HG03442 (cell line): ENCODE data around the gene CASP8AP2.
"Not testable (repeated sequence)": the region's sequence is repeated elsewhere in the genome, so short reads cannot be mapped to it uniquely, and the experiment has no call there.

Experiments used
- ATAC-seq: cut with Tn5 transposase; IDR thresholded peaks from one replicate; pipeline ENCODE4 v1.9.1; 2021; ENCODE audit warnings: mild to moderate bottlenecking, moderate library complexity; ENCODE audit not compliant: unreplicated experiment

Gene CASP8AP2

DNA sequence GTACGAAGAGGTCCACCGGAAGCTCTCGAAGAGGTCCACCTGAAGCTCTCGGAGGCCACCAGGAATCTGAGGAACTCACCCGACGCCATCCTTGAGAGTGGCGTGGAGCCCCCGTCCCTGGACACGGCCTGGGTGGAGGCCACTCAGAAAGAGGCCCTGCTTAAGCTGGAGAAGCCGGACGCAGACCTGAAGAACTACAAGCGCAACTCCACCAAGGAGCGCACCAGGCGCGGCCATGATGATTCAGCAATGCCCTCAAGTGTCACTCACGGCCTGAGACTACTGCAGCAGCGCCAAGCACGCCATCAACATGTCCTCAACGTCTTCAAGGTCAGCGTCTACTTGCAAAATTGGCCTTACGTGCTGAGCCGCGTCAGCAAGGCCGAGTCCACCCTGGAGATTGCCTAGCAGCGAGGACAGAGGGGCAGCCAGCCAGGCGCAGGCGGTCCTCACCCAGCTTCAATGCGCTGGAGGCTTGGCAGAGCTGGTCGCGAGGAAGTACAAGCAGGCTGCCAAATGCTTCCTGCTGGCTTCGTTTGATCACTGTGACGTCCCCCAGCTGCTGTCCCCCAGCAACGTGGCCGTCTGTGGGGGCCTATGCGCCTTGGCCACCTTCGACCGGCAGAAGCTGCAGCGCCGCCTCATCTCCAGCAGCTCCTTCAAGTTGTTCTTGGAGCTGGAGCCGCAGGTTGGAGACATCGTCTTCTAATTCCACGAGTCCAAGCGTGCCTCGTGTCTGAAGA is 56.9 kb downstream of the CASP8AP2 start:
- no peak for ATAC-seq

DNA sequence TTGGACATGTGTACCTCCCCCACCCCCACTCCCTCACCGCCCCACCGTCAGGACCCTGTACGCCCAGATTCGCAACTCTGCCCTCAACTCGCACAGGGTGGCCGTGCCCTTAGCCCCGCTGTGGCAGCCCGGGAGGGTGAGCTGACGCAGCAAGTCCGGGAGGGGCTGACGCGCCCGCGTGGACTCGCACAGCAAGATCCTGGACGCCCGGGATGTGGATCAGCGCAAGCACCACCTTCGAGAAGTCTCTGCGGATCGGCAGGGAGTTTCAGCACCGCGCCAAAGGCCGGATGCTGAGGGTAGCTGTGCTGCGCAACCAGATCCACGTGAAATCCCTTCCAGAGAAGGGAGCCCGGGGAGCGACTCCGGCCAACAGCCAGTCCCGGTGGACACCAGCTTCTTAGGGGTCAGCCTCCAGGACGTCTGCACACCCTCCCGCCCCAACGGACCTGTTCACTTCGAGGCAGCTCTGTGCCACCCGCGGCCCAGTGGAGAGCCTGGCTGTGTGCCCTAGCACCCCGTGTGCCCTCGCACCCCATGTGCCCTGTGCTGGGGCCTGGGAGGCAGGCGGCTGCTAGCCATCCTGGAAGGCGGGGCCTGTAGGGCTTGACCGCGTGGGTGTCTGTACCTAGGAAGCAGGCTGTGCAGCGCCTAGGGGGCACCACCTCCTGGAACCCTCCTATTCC is 57.9 kb downstream of the CASP8AP2 start:
- no peak for ATAC-seq

DNA sequence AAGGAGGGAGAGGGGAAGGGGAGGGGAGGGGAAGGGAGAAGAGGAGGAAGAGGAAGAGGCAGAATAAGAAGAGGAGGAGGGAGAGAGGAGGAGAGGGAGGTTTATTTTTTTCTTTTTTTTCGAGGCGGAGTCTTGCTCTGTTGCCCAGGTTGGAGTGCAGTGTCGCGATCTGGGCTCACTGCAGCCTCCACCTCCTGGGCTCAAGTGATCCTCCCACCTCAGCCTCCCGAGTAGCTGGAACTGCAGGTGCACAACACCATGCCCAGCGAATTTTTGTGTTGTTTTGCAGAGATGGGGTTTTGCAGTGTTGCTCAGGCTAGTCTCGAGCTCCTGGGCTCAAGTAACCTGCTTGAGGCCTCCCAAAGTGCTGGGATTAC is 58.4 kb downstream of the CASP8AP2 start:
- no peak for ATAC-seq

DNA sequence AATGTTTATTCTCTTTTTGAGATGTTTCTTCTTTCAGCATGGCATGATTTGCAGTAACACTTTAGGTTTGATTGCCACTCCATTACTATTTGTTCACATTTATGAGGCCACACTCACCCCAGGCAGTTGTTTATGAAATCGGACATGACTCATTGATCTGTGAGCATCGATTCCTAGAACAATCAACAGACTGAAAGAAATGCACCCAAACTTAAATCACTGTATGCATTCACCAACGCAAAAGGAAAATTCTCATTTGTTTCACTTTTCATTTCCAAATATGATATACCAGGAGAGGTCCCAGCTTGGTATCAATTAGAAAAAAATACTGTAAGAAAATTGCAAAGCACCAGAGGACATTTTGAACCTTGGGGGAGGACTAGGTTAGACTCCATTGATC is 59.2 kb downstream of the CASP8AP2 start:
- ATAC-seq = no peak

DNA sequence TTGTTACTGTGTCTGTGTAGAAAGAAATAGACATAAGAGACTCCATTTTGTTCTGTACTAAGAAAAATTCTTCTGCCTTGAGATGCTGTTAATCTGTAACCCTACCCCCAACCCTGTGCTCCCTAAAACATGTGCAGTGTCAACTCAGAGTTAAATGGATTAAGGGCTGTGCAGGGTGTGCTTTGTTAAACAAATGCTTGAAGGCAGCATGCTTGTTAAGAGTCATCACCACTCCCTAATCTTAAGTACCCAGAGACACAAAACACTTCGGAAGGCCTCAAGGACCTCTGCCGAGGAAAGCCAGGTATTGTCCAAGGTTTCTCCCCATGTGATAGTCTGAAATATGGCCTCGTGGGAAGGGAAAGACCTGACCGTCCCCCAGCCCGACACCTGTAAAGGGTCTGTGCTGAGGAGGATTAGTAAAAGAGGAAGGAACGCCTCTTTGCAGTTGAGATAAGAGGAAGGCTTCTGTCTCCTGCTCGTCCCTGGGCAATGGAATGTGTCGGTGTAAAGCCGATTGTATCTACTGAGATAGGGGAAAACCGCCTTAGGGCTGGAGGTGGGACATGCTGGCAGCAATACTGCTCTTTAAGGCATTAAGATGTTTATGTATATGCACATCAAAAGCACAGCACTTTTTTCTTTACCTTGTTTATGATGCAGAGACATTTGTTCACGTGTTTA is 61.3 kb downstream of the CASP8AP2 start:
- not testable (repeated sequence) for ATAC-seq

DNA sequence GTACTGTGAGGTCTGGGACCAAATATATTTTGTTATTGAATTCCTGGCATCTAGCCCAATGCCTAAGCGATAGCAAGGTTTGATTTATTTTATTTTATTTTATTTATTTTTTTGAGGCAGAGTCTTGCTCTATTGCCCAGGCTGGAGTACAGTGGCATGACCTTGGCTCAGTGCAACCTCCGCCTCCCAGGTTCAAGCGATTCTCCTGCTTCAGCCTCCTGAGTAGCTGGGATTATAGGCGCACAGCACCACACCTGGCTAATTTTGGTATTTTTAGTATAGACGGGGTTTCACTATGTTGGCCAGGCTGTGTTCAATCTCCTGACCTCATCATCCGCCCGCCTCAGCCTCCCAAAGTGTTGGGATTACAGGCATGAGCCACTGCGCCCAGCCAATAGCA is 62.9 kb downstream of the CASP8AP2 start:
- not testable (repeated sequence) for ATAC-seq

DNA sequence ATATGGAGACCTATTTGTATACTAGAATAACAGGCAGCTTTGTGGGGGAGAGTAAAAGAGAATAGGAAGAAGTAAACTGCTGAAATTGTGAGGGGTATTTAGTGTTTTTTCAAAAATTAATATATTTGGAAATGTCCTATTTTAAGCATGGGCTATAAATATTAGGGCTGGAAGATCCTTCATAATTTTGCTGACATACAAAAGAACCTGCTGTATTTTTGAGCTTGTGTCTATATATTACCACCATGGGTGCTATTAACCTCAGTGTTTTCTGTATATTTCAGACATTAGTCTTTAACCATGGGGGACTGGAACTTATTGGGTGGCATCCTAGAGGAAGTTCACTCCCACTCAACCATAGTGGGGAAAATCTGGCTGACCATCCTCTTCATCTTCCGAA is 64.5 kb downstream of the CASP8AP2 start, which contains the start of gene GJA10:
Gene GJA10 (plus strand): TSS at position 301 of the 400 bp plus-strand sequence. CDS start 0 bp downstream, at position 301.
- no peak for ATAC-seq

DNA sequence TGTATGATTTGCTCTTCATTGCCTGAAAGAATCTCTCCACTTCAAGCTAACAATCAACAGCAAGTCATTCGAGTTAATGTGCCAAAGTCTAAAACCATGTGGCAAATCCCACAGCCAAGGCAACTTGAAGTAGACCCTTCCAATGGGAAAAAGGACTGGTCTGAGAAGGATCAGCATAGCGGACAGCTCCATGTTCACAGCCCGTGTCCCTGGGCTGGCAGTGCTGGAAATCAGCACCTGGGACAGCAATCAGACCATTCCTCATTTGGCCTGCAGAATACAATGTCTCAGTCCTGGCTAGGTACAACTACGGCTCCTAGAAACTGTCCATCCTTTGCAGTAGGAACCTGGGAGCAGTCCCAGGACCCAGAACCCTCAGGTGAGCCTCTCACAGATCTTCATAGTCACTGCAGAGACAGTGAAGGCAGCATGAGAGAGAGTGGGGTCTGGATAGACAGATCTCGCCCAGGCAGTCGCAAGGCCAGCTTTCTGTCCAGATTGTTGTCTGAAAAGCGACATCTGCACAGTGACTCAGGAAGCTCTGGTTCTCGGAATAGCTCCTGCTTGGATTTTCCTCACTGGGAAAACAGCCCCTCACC is 65.7 kb downstream of the CASP8AP2 start:
- ATAC-seq = no peak

DNA sequence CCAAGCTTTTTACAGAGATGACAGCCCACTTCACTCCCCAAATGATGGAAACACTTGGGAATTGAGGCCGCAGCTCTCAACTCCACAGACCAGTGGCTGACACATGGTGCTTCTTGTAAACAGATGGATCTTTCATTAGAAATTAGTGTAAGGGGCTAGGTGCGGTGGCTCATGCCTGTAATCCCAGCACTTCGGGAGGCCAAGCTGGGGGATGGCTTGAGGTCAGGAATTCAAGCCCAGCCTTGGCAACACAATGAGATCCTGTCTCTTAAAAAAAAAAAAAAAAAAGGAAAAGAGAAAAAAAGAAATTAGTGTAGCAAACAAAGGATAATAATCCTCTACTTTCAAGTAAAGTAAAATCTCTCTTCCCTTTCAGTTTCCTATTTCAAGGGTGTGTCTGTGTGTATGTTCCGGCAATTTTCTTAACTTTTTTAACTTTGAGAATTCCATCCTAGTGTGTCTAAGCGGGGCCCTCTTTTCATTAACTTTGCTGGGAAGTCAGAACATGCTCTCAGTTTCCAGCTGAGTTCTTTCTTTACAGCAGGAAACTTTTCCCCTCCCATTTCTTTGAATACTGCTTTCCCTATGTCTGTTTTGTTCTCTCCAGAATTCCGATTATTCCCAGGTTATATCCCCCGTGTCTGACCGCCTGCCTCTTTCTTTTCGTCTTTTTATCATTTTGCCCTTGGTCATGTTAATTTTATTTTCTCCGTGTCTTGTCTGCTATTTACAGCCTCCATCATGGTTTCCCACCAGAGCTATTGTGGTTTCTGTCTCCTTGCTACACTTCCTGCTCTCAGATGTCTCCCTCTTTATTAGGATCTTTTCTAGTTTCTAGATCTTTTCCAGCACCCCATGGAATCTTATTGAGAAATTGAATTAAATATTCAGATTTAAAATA is 80.6 kb downstream of the CASP8AP2 start:
- ATAC-seq = not testable (repeated sequence)

DNA sequence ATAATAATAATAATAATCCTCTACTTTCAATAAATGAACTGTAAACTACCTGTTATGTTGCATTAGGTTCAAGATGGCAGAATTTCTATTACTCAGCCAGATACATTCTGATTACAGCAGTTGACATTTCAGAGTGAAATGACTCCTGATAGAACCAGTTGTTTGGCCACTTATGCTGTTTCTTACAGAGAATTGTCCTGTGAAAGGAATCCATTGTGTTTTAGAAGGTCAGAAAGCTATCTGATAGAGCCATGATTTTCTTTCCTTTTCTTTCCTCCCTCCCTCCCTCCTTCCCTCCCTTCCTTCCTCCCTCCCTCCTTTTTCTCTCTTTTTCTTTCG is 81.2 kb downstream of the CASP8AP2 start:
- ATAC-seq = no peak

DNA sequence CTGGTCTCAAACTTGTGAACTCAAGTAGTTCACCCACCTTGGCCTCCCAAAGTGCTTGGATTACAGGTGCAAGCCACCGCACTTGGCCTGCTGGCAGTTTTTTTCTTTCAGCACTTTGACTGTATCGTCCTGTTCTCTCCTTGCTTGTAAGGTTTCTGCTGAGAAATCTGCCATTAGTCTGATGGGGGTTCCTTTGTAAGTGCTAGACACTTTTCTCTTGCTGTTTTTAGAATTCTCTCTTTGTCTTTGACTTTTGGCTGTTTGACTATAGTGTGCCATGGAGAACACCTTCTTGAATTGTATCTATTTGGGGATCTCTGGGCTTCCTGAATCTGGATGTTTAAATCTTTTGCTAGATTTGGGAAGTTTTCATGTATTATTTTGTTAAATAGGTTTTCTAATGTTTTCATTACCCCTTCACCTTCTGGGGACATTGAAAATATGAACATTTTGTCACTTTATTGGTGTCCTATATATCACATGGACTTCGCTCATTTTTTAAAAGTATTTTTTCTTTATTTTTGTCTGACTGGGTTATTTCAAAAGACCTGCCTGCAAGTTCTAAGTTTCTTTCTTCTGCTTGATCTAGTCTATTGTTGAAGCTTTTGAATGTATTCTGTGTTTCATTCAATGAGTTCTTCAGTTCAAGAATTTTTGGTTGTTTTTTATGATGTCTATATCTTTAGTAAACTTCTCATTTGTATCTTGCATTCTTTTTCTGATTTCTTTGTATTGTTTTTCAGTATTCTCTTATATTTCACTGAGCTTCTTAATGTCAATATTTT is 86.6 kb downstream of the CASP8AP2 start:
- no peak for ATAC-seq

DNA sequence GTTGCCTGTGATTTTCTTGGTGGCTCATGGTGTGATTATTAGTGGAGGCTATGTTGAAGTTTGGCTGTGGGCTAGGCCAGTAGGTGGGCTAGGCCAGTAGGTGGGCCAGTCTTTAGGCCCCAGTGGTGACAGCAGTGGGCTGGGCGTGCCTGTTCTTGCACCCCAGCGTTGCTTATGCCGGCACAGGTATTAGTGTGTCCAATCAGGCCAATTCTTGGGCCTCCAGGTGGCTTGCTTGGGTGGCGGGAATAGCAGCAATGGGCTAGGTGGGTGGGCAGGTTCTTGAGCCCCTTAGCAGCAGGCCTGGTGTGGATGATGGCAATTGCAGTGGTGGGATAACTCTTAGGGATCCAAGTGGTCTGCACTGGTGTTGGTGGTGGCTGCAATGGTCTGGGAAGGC is 87.5 kb downstream of the CASP8AP2 start:
- no peak for ATAC-seq

DNA sequence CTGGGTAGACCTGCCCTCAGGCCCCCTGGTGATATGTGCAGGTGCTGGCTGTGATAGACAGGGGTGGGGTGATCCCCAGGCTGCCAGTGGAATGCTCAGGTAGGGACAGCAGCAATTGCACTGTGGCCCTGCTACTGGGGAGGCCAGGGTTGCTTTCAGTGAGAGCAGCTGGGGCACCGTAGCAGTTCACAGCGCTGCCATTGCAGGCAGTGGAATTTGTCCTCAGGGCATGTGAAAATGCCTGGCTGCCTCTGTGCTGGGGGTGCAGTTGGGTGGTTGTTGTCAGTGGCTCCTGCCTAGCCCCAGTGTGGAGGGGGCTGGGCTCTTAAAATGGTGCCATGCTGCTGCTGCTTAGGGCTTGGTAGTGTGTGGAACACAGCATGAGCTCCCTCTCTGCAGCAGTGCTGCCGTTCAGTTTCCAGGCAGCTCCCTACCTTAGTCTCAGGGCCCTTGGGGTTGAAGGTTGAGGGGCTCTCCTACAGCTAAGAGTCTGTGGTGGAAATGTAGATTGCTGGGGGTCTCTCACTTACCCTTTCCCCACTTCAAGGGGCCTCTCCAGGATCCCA is 88.2 kb downstream of the CASP8AP2 start:
- no peak for ATAC-seq
